ENCODE results near the gene UBP1.

The UBP1 gene

GRCh38 chr3:33394403-33395054 is 45.7 kb downstream of the UBP1 start:
- Histone ChIP-seq H3K4me1 (no peaks in the 10 kb centered on the region), H3K4me3 (no peak overlapping the region), H3K4me2 (no peak overlapping the region), H3K27me3 (no peaks in the 10 kb centered on the region), H3K9me3 (no peaks in the 10 kb centered on the region), H3K27ac (no peak overlapping the region), H3K9ac (no peak overlapping the region), H4K20me1 (peaks cover 19% of the 10 kb centered on the region; the same call in 1 of the 2 replicates), H3K36me3 (peaks cover 95% of the 10 kb centered on the region)
- TF ChIP-seq Cebpa-rat (IDR thresholded peaks at IDR 0.05): no peak

- no peaks in the 10 kb centered on the region for H3K4me1 ChIP-seq
- H3K4me3 ChIP-seq: no peak overlapping the region
- no peak overlapping the region for H3K27ac ChIP-seq
- peaks cover 8% of the 10 kb centered on the region; the same call in 1 of the 2 replicates for H4K20me1 ChIP-seq
- H3K27me3 ChIP-seq: no peaks in the 10 kb centered on the region
- H3K4me2 ChIP-seq: no peak overlapping the region
- TF ChIP-seq Cebpa-rat (IDR thresholded peaks at IDR 0.05): no peak
- no peaks in the 10 kb centered on the region for H3K9me3 ChIP-seq
- no peak overlapping the region for H3K9ac ChIP-seq
- peaks cover 90% of the 10 kb centered on the region for H3K36me3 ChIP-seq
These were observed 47.5 kb downstream of the UBP1 start for GRCh38 chr3:33392703-33393125.

- no peaks in the 10 kb centered on the region for H3K9me3 ChIP-seq
- H3K4me1 ChIP-seq: no peaks in the 10 kb centered on the region
- H3K9ac ChIP-seq: no peak overlapping the region
- no peak overlapping the region for H3K4me3 ChIP-seq
- H3K4me2 ChIP-seq: no peak overlapping the region
- H4K20me1 ChIP-seq: peaks cover 8% of the 10 kb centered on the region; the same call in 1 of the 2 replicates
- no peak for TF ChIP-seq Cebpa-rat (IDR thresholded peaks at IDR 0.05)
- H3K27me3 ChIP-seq: no peaks in the 10 kb centered on the region
- peaks cover 90% of the 10 kb centered on the region for H3K36me3 ChIP-seq
- H3K27ac ChIP-seq: no peak overlapping the region
These were observed 48.1 kb downstream of the UBP1 start for GRCh38 chr3:33392144-33392543.

DNA sequence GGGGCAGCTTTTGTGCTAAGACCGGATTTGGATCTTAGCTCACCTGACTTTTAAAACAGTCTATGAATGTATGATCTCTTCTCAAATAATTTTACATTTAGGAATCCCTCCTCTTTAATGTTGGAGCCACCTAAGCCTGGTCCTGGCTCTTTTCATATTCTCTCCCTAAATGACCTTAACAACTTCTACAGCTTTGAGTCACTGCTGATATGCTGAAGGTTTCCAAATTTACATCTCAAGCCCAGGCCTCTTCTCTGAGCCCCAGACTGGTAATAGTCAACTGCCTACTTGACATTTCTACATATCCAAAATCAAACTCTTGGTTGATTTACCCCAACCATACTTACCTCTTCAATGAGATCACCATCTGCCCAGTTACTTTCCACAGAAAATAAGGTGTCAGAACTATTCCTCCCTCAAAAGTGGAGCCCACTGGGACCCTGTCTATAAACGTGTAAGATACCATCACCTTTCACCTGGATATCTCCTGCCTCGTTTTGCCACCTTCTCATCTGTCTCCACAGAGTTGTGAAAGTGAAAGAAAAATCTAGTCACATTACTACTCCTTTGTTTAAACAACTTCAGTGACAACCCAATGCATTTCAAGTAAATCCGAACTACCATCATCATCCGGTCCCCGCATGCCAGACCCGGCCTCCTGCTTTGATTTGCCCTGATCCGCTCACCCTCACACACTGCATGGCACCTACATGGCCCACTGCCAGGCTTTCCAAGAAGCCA is 48.8 kb downstream of the UBP1 start:
- no peak overlapping the region for H3K4me3 ChIP-seq
- H3K9me3 ChIP-seq: no peaks in the 10 kb centered on the region
- no peaks in the 10 kb centered on the region for H3K4me1 ChIP-seq
- no peak overlapping the region for H3K4me2 ChIP-seq
- peaks cover 90% of the 10 kb centered on the region for H3K36me3 ChIP-seq
- H3K9ac ChIP-seq: no peak overlapping the region
- H3K27ac ChIP-seq: no peak overlapping the region
- H4K20me1 ChIP-seq: peaks cover 8% of the 10 kb centered on the region; the same call in 1 of the 2 replicates
- TF ChIP-seq Cebpa-rat (IDR thresholded peaks at IDR 0.05): no peak
- no peaks in the 10 kb centered on the region for H3K27me3 ChIP-seq

DNA sequence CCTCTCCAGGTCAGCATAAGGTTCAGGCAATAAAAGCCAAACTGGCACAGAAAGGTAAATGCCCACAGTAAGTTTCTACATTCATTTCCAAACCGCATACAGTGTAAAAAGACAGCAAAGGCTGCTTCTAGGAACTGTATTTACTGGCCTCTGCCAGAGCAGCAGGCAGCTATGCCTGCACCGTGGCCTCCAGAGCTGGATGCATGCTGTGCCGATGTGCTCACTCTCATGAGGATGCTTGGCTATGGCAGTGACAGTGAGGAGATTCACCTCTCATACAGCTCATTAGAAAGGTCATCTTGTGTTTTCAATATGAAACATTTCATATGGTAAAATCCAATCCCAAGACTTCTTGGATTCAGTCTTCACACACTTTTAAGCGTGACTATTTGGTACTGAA is 50.3 kb downstream of the UBP1 start:
- Histone ChIP-seq H3K4me2 (no peak overlapping the region), H3K27ac (no peak overlapping the region), H3K9me3 (no peaks in the 10 kb centered on the region), H4K20me1 (no peaks in the 10 kb centered on the region), H3K27me3 (no peaks in the 10 kb centered on the region), H3K9ac (no peak overlapping the region), H3K4me3 (no peak overlapping the region), H3K36me3 (peaks cover 89% of the 10 kb centered on the region), H3K4me1 (no peaks in the 10 kb centered on the region)
- TF ChIP-seq Cebpa-rat (IDR thresholded peaks at IDR 0.05): no peak

DNA sequence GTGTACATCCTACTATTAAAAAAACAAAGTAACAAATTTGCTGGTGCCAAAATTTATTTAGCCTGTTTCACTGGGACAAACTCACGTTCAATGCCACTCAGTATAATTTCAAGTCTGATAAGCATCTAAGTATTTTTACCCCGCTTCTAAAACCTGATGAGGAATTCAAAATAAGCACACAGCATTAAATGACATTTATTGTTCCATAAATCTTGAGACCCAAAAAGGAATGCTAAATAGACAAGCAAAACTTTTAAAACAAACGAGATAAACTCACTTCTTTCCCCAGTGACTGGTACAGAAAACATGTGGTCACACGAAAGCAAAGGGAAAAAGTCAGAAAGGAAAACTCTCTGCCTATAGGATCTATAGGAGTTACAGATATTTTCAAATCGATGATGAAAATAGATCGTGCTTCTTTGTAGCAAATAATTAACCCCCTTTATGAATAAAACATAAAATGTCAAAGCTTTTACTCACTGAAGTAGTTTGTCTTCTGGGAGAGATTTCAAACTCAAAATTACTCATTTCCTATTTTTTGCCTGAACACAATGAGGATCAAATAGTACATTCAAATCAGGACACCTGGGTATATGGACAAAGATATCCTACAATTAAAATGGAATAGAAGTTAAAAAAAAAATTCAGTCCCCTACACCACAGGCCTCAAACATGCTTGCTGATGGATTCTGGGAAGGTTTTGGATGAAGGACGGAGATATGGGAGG is 51.7 kb downstream of the UBP1 start:
- H3K4me1 ChIP-seq: no peaks in the 10 kb centered on the region
- no peaks in the 10 kb centered on the region for H3K9me3 ChIP-seq
- H3K27me3 ChIP-seq: no peaks in the 10 kb centered on the region
- no peak overlapping the region for H3K9ac ChIP-seq
- H4K20me1 ChIP-seq: no peaks in the 10 kb centered on the region
- no peak for TF ChIP-seq Cebpa-rat (IDR thresholded peaks at IDR 0.05)
- H3K36me3 ChIP-seq: peaks cover 84% of the 10 kb centered on the region
- H3K4me3 ChIP-seq: no peak overlapping the region
- H3K27ac ChIP-seq: no peak overlapping the region
- no peak overlapping the region for H3K4me2 ChIP-seq

DNA sequence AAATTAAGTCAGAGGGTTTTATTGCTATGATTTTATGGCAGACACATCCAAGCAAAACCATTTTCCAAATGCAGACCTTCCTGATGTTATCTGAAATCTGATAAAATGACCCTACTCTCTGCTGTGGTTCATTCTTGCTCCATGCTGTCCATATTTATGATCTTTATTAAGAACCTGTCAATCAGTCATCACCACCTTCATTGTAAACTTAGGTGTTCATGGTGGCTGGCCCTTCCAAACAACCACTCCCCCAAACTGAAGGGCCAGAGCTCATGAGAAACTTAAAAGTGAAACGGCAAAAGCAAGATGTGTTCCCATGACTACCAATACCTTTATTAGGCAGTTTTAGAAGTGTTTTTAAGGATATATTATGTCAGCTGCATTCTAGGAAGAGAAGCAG is 53.6 kb downstream of the UBP1 start:
- Histone ChIP-seq H3K27me3 (no peaks in the 10 kb centered on the region), H3K36me3 (peaks cover 67% of the 10 kb centered on the region), H3K27ac (no peak overlapping the region), H3K4me3 (no peak overlapping the region), H3K9me3 (no peaks in the 10 kb centered on the region), H3K4me2 (no peak overlapping the region), H4K20me1 (no peaks in the 10 kb centered on the region), H3K4me1 (no peaks in the 10 kb centered on the region), H3K9ac (no peak overlapping the region)
- no peak for TF ChIP-seq Cebpa-rat (IDR thresholded peaks at IDR 0.05)

GRCh38 chr3:33385423-33385822 is 54.8 kb downstream of the UBP1 start:
- no peaks in the 10 kb centered on the region for H3K9me3 ChIP-seq
- H3K27ac ChIP-seq: no peak overlapping the region
- H3K4me1 ChIP-seq: no peaks in the 10 kb centered on the region
- no peak for TF ChIP-seq Cebpa-rat (IDR thresholded peaks at IDR 0.05)
- H3K4me3 ChIP-seq: no peak overlapping the region
- no peak overlapping the region for H3K4me2 ChIP-seq
- H3K36me3 ChIP-seq: peaks cover 55% of the 10 kb centered on the region
- no peak overlapping the region for H3K9ac ChIP-seq
- no peaks in the 10 kb centered on the region for H4K20me1 ChIP-seq
- no peaks in the 10 kb centered on the region for H3K27me3 ChIP-seq

DNA sequence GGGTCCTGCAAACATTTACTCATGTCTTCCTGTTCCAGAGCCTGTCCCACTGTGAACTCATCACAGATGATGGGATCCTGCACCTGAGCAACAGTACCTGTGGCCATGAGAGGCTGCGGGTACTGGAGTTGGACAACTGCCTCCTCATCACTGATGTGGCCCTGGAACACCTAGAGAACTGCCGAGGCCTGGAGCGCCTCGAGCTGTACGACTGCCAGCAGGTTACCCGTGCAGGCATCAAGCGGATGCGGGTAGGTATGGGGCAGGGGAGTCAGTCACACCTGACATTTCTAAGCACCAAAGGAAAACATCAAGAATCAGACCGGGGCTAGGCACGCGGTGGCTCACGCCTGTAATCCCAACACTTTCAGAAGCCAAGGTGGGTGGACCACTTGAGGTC is 56.3 kb downstream of the UBP1 start:
- peaks cover 42% of the 10 kb centered on the region for H3K36me3 ChIP-seq

DNA sequence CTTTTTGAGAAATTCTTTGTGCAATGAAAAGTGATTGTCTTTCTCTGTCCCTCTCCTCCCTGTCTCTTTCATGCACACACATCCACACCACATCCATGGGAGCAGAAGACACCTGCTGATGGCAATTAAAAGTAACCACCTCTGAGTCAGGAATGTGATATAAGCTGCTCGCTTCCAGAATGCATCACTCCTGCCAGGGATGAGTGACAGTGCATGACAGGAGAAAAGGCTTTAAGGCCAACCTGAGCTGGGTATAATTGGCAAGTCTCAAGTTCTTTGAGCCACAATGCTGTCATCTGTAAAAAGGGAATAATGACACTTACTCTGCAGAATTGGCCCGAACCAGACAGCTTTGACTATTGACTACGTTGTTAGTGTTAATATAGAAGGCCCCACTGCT is 59.6 kb downstream of the UBP1 start:
- Histone ChIP-seq H3K9ac (no peak overlapping the region), H3K4me1 (no peaks in the 10 kb centered on the region), H3K4me3 (no peak overlapping the region), H3K36me3 (peaks cover 13% of the 10 kb centered on the region), H3K9me3 (no peaks in the 10 kb centered on the region), H3K4me2 (no peak overlapping the region), H3K27ac (no peak overlapping the region), H4K20me1 (no peaks in the 10 kb centered on the region), H3K27me3 (no peaks in the 10 kb centered on the region)
- no peak for TF ChIP-seq Cebpa-rat (IDR thresholded peaks at IDR 0.05)

More for the DNA sequence above, 56.3 kb downstream of the UBP1 start:
- Histone ChIP-seq H3K4me2 (no peak overlapping the region), H3K27ac (no peak overlapping the region), H3K4me1 (no peaks in the 10 kb centered on the region), H3K9ac (no peak overlapping the region), H3K27me3 (no peaks in the 10 kb centered on the region), H3K9me3 (no peaks in the 10 kb centered on the region), H3K4me3 (no peak overlapping the region), H4K20me1 (no peaks in the 10 kb centered on the region)
- TF ChIP-seq Cebpa-rat (IDR thresholded peaks at IDR 0.05): no peak
